ENCODE data around the gene DLGAP5.
A peak's percentile ranks its signal among the peaks of the same experiment; 100 is the strongest.

DLGAP5 gene

DNA sequence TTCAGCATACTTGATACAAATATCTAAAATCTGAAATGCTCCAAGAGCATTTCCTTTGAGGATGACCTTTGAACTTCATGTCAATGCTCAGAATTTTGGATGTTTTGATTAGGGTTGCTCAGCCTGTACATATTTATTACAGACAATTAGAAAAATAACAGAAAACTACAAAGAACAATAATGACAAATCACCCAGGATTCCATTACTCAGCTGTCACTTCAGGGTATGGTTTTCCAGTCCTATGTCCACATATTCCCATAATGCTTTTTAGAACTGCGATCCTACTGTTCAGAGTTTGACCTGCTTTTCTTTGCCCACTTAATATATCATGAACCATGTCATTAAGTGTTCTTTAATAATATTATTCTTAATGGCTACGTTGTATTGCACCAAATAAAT is 11.4 kb downstream of the DLGAP5 start:
- no peak for DNase-seq

DNA sequence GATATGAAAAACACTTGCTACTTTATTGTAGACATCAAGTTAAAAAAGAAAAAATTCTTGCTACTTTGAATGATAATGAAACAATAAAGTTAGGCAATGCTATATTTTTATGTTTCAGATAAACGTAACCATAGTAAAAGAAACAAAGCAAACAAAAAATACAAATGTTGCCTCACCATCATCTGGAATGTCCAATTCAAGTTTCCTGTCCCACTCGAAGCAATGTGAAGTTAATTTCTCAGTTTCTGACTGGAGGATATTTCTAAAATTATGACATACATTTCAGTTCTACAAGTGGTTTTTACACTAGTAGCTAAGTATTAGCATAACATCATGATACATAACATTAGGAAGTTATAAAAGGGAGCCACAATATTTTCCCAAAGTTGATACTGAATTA is 20.9 kb downstream of the DLGAP5 start:
- no peak for DNase-seq

DNA sequence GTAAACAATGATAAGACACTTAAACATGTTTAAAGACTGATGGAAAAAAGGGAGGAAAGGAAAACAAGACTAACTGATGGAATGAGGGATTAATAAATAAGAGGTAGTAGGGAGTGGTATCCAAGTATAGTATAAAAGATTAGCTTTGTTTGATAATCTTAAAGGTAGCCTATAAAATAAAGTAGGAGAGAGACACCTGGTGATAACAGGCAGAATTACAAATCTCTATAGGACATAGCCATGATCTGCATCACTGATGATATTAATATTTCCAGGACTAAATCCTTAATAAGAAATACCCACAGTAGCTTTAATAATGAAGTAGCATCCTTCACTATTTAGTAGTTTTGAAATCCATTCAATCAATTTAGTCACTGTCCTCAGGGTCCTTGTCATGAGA is 30.4 kb downstream of the DLGAP5 start:
- peak; percentile 61 for DNase-seq

- DNase-seq, result no peak
Observed at GRCh38 chr14:55158412-55158811, 33.0 kb downstream of the DLGAP5 start.

DNA sequence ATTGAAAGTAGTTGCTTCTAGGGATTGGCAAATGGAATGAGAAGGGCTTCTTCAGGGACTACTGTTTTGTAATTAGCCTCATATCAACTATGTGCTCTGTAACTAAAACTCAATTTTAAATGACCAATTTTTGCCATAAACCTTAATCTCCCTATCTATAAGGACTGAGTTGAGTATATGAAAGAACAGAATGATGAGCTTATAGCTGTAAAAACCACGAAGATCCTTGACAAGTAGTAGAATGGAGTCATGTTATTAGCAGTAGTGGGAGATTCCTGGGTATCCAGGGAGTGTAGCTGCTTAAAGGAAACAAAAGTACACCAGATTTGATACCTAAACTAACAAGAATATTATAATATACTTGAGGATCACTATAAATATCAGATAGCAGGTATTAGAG is 34.3 kb downstream of the DLGAP5 start:
- no peak for DNase-seq

DNA sequence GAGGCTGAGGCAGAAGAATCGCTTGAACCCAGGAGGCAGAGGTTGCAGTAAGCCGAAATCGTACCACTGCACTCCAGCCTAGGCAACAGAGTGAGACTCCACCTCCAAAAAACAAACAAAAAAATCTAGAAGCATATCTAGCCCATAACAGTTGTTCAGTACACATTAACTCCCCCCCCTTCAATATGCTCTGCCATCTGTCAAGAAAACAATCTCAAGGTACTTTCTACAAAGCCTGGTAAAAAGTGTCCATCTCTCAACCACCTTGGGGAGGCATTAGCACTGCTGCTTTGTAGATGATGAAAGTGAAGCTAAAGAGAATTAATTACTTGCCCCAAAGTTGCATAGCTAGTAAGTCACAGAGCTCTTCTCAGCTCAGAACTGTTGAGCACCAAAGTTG is 37.4 kb downstream of the DLGAP5 start:
- peak; percentile 18 for DNase-seq

GRCh38 chr14:55152052-55152753 is 39.2 kb downstream of the DLGAP5 start:
- no peak for DNase-seq

GRCh38 chr14:55151601-55152000 is 39.8 kb downstream of the DLGAP5 start:
- DNase-seq, result no peak

GRCh38 chr14:55146425-55146824 is 45.0 kb downstream of the DLGAP5 start:
- no peak for DNase-seq

DNA sequence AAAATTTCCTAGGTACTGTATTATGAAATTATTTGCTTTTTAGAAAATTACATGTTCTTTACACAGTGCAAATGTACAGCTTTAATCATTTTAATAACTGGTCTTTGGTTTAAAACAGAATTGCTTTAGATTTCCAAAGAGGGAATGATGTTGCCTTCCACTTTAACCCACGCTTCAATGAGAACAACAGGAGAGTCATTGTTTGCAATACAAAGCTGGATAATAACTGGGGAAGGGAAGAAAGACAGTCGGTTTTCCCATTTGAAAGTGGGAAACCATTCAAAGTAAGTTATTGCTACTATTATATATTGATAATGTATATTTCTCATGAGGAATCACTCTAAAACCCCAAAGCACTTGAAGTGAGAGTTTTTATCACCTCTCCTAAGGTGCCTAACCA is 48.9 kb downstream of the DLGAP5 start:
- DNase-seq, result no peak

DNA sequence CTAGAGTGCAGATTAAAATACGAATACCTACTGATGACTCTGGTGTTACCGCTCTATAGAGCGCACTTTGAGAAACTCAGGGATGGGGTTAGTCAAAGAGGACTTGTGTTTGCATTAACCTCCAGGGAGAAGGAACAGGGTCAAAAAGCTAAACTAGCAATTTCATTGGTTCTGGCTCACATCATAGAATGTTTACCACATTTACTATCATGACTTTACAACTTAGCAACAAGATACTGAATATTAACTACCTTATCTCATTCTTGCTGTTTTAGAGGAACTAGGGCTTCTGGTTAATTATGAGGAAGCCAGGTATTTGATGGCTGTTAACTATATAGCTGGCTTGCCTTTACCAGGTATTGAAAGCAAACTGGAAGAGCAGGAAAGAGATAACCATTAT is 49.6 kb downstream of the DLGAP5 start:
- DNase-seq, result no peak

DNA sequence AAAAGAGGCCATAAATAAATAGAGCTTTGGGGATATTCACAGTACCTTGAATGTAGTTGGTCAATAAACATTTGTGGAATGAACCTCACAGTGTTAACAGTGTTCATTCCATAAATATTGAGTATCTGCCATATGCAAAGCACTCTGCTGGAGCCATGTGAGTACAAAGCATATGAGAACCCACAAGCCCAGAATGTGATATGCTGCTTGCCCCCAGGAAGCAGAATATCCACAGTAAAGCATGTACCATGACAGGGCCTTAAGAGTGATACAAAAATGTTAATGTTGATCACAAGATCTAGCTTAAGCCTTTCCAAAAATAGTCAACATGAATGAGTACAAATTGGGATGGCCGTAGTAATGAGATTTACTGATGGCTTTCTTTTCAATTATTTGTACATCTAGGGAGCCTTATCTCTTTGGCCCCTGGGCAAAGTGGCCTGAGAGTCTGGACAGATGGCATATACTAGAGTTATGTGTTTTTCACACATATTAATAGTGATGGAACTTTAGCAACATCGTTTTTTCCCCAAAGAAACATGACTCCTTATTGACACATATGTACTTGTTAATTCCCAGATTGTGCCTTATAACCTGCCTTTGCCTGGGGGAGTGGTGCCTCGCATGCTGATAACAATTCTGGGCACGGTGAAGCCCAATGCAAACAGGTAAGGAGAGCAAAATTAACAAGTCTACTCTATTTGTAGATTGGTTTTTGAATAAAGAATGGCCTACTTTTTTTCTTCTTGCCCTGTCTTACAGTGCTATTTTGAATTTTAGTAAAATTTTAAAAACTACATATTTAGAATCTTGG is 51.5 kb downstream of the DLGAP5 start:
- DNase-seq, result no peak

GRCh38 chr14:55139141-55139540 is 52.2 kb downstream of the DLGAP5 start:
- no peak for DNase-seq

DNA sequence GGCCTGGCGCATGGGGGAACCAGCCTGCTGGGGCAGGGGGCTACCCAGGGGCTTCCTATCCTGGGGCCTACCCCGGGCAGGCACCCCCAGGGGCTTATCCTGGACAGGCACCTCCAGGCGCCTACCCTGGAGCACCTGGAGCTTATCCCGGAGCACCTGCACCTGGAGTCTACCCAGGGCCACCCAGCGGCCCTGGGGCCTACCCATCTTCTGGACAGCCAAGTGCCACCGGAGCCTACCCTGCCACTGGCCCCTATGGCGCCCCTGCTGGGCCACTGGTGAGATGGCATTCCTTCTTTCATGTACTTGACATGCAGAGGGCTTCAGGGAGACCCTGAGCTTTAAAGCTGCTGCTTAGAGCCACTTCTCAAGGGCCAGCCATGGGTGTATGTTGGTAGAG is 53.3 kb downstream of the DLGAP5 start:
- no peak for DNase-seq

DNA sequence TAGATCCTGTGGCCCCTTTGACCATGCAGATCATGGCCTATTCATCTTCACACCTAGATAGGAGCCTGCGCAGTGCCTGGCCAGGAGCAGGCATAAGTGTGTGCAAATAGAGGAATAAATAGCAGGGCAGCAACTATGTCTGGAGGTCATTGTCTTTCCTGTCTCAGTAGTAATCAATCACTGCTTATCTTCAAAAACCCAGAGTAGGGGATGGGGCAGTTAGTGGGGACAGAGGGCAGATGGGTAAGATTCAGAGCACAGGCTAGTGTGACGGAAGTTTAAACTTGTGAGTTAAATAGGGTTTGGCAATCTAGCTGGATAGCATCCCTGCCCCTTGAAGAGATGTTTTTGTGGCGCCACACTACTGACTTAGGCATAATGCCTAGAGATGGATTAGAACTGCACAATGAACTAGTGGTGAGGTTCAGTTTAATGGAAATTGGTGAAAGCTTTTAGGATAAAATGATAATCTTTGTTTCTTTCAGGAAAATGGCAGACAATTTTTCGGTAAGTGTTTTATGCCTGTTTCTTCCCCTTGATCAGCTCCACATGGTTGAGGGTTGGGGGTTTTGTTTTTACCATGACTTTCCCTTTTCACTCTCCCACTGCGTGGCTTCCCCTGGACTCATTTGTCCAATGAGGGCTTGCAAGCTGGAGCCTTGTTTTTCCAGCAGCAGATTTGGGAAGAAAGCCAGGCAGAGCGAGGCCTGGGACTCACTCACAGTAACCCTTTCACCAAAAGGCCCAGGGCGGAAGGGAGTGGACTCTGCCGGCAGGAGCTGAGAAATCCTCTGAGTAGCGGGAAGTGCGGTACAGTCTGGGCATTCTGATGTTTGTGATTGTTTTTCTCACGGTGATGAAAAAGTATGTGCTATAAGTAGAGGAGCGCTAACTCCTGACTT is 54.2 kb downstream of the DLGAP5 start:
- DNase-seq, result no peak

DNA sequence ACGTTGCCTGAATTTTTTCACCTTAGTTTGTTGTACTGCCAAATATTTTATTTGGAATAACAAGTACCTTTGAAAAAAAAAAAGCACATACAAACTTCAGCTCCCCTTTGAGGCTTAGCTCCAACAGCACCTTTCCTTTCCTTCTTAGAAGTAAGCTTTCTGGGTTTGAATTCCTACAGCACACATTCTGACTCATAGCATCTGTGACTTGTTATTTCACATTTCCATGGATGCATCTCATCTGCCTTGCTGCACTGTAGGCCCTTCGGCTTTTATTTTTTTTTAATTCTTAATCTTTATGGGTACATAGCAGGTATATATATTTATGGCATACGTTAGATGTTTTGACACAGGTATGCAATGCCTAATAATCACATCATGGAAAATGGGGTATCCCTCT is 55.1 kb downstream of the DLGAP5 start:
- DNase-seq, result no peak

DNA sequence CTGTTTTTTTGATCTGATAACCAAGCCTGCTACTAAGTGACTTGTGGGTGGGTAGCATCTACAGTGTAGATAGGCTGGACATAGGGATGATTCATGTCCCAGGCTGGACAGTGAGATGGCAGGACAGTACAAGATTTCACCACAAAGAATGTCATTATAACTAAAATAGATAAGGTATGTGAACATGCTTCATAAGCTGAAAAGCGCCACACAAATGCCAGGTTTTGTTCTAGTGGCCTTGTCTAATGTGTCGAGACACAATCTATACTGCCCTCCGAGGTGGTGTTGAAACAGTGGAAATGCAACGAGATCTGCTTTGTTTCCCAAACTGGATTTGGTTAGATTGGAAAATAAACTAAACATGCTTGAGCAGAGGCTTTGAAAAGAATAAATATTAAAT is 58.0 kb downstream of the DLGAP5 start:
- no peak for DNase-seq

- no peak for DNase-seq
Observed at GRCh38 chr14:55131370-55132137, 59.8 kb downstream of the DLGAP5 start.

GRCh38 chr14:55130196-55130550 is 61.2 kb downstream of the DLGAP5 start:
- no peak for DNase-seq

GRCh38 chr14:55129428-55130195 is 61.8 kb downstream of the DLGAP5 start:
- DNase-seq, result no peak

DNA sequence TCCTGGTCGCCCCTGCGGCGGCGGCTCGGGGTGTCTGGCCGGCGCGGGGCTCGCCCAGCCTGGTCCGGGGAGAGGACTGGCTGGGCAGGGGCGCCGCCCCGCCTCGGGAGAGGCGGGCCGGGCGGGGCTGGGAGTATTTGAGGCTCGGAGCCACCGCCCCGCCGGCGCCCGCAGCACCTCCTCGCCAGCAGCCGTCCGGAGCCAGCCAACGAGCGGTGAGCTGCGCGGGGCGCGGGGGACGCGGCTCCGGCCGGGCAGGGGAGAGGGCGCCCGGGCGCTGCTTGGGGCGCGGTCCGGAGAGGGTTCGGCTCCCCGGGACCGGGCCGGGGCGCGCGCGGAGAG is 62.3 kb downstream of the DLGAP5 start, which contains the start of gene LGALS3:
Gene LGALS3, plus strand, starts transcription at position 167 of the 342 bp plus-strand sequence. CDS start 8,122 bp downstream, outside the sequence.
- no peak for DNase-seq
